ENCODE measurements around the gene MSI2.

DNA sequence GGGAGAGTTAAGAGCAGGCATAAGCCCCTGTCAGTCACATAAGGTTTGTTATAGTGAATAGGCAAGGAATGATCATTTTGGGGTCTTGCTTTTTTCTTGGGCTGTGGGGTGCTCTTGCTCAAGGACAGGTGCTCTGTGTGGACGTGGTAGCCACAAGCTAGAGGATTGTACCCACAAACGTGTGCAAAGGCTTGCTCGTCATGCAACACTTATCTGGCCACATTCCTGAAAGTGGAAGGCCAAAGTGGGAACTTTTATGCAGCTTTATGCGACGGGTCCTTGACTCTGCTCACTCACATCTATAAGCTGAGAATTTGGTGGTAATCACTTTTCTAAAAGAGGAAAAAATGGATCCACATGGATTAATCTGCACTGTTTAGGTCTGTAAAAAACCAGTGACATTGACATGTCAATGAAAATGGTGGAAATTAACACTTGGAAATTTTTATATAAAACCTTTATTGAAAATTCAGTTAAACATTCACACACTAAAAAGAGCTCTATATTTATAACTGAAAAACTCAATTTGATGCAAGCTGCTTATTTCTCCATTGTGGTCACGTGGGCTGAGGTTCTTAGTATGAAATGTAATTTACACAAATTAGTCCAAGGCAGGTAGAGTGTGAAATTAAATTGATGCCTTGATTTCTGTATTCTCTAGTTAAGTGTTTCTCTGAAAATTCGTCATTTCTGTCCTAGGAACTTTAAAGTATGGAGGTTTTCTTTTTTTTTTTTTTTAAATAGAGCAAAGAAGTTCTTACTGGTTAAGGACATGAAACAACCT lies 162.3 kb downstream of the MSI2 start:
- TF ChIP-seq SNAI2 (CRISPR knock-in tag; IDR thresholded peaks at IDR 0.05) (no peak), OSR1 (CRISPR knock-in tag; IDR thresholded peaks at IDR 0.05) (no peak), ZFP30 (CRISPR knock-in tag; IDR thresholded peaks at IDR 0.05) (no peak)
